G401 (cell line): Measurements from ENCODE around the gene SPATA2L. TPM values are rescaled to one million over a fixed set of nuclear protein-coding genes. Genes with fewer than 3 reads are reported as not detected.
"Not testable (repeated sequence)": the region's sequence is repeated elsewhere in the genome, so short reads cannot be mapped to it uniquely, and the experiment has no call there.

Experiments
- DNase-seq: peaks from one replicate; pipeline ENCODE4 v3.0.0-alpha.2; 2015; ENCODE audit warnings: low spot score
- in situ Hi-C: cut with HindIII; loops from 2 replicates; pipeline ENCODE4 v1.10.0; 2016; ENCODE audit warnings: low sequenced_read_pairs, mixed read lengths
- total RNA-seq: library from RNA; depleted of rRNA; stranded (reverse); fragments of >200 nt; shearing (Covaris generic); gene quantifications from 2 replicates; pipeline ENCODE4 v1.2.3, GENCODE V29; 2014

Gene SPATA2L
- total RNA-seq, 1 experiment from 2014 or later, result 114 TPM

- in situ Hi-C loops, result no loop called here
Observed at GRCh38 chr16:89693931-89694783, 7.3 kb downstream of the SPATA2L start.

GRCh38 chr16:89693289-89693731, 8.2 kb downstream of the SPATA2L start:
- in situ Hi-C loops, result no loop called here
- DNase-seq, result no peak

More at GRCh38 chr16:89693931-89694783, 7.3 kb downstream of the SPATA2L start:
- no peak for DNase-seq

GRCh38 chr16:89691986-89692569, 9.4 kb downstream of the SPATA2L start:
- DNase-seq, result no peak

GRCh38 chr16:89691231-89691985, 10.1 kb downstream of the SPATA2L start:
- no peak for DNase-seq

More at GRCh38 chr16:89691986-89692569, 9.4 kb downstream of the SPATA2L start:
- in situ Hi-C loops, result no loop called here

GRCh38 chr16:89690392-89690901, 11.1 kb downstream of the SPATA2L start:
- in situ Hi-C loops, result no loop called here
- no peak for DNase-seq

More at GRCh38 chr16:89691231-89691985, 10.1 kb downstream of the SPATA2L start:
- in situ Hi-C loops, result no loop called here

- in situ Hi-C loops, DNase-seq: not testable (repeated sequence)
Observed at GRCh38 chr16:89689621-89690020, 11.9 kb downstream of the SPATA2L start.

- DNase-seq, result no peak
- in situ Hi-C loops, result no loop called here
Observed at GRCh38 chr16:89689142-89689541, 12.4 kb downstream of the SPATA2L start.

- in situ Hi-C loops, result no loop called here
- no peak for DNase-seq
Observed at GRCh38 chr16:89688395-89688794, 13.1 kb downstream of the SPATA2L start.

GRCh38 chr16:89687092-89687940, 14.2 kb downstream of the SPATA2L start:
- in situ Hi-C loops, result no loop called here
- no peak for DNase-seq

GRCh38 chr16:89686520-89687091, 14.9 kb downstream of the SPATA2L start, which contains the start of gene CDK10:
Gene CDK10, plus strand, starts transcription at chr16:89686689. Its CDS starts 22 bp downstream, at chr16:89686711.
- peak; percentile 86 for DNase-seq
- in situ Hi-C loops, result no loop called here

GRCh38 chr16:89685916-89686315, 15.6 kb downstream of the SPATA2L start:
- in situ Hi-C loops, result no loop called here
- no peak for DNase-seq

GRCh38 chr16:89678258-89678657, 23.2 kb downstream of the SPATA2L start:
- in situ Hi-C loops, result no loop called here
- no peak for DNase-seq

GRCh38 chr16:89672177-89672941, 29.1 kb downstream of the SPATA2L start:
- in situ Hi-C loops, result no loop called here
- DNase-seq, result no peak

GRCh38 chr16:89671565-89671964, 29.9 kb downstream of the SPATA2L start:
- in situ Hi-C loops, DNase-seq: not testable (repeated sequence)

- no peak for DNase-seq
- in situ Hi-C loops, result no loop called here
Observed at GRCh38 chr16:89670496-89671431, 30.7 kb downstream of the SPATA2L start.

GRCh38 chr16:89669755-89670154, 31.8 kb downstream of the SPATA2L start:
- in situ Hi-C loops, result no loop called here
- DNase-seq, result no peak

GRCh38 chr16:89668790-89669158, 32.7 kb downstream of the SPATA2L start:
- in situ Hi-C loops, result no loop called here
- DNase-seq, result no peak
